OCI-LY7 (cell line): ENCODE measurements around the gene SART3. TPM values are rescaled to one million over a fixed set of nuclear protein-coding genes. Genes with fewer than 3 reads are reported as not detected.
"Not testable (repeated sequence)": the region's sequence is repeated elsewhere in the genome, so short reads cannot be mapped to it uniquely, and the experiment has no call there.

Experiments
- BruUV-seq: library from RNA; stranded (reverse); fragments of 400-500 nt; replicated peaks from 2 replicates; lab custom pipeline; 2021; lab: Mats Ljungman, UMichigan
- CTCF ChIA-PET: fragments of 300-600 bp; sonication (Branson Sonifier 250); formaldehyde crosslinking; loops from one replicate; lab custom pipeline; 2022; ENCODE audit warnings: antibody characterized with exemption; ENCODE audit not compliant: unreplicated experiment; lab: Charles Lee
- POLR2A ChIA-PET: fragments of 300-600 bp; sonication (Branson Sonifier 250); formaldehyde crosslinking; loops from one replicate; lab custom pipeline; 2022; ENCODE audit warnings: antibody characterized with exemption; lab: Charles Lee
- DNase-seq: peaks from one replicate; pipeline ENCODE4 v3.0.0-alpha.2; 2015; ENCODE audit warnings: low spot score
- H2AFZ ChIP-seq: fragments of 200-600 bp; sonication (generic), shearing (Covaris generic); 2 replicates; pipeline ENCODE4 v1.6.1; 2014; ENCODE audit warnings: mild to moderate bottlenecking, antibody characterized with exemption, low read length, moderate library complexity
- H3K27ac ChIP-seq: fragments of 200-600 bp; sonication (generic); 2 replicates; pipeline ENCODE4 v1.5.1; 2014; ENCODE audit warnings: mixed run types, low read depth, mild to moderate bottlenecking, moderate library complexity, low read length, inconsistent platforms; ENCODE audit not compliant: poor library complexity, severe bottlenecking
- H3K36me3 ChIP-seq: fragments of 200-600 bp; sonication (generic); 2 replicates; pipeline ENCODE4 v1.6.1; 2014; ENCODE audit warnings: mild to moderate bottlenecking, antibody characterized with exemption, low read length, moderate library complexity, mixed read lengths; ENCODE audit not compliant: insufficient read depth
- H3K4me1 ChIP-seq: fragments of 200-600 bp; sonication (generic); 2 replicates; pipeline ENCODE4 v1.5.1; 2014; ENCODE audit warnings: mild to moderate bottlenecking, low read length; ENCODE audit not compliant: insufficient read depth, poor library complexity, severe bottlenecking
- H3K4me2 ChIP-seq: fragments of 200-600 bp; sonication (generic); 2 replicates; pipeline ENCODE4 v1.6.1; 2014; ENCODE audit warnings: mild to moderate bottlenecking, low read length
- H3K4me3 ChIP-seq: fragments of 200-600 bp; sonication (generic); 2 replicates; pipeline ENCODE4 v1.5.1; 2014; ENCODE audit warnings: mild to moderate bottlenecking, low read depth, low read length; ENCODE audit not compliant: poor library complexity, severe bottlenecking
- H3K79me2 ChIP-seq: fragments of 200-600 bp; sonication (generic); 2 replicates; pipeline ENCODE4 v1.6.1; 2016; ENCODE audit warnings: low read depth, mild to moderate bottlenecking, low read length, moderate library complexity, mixed read lengths; ENCODE audit not compliant: insufficient read depth
- H3K9me2 ChIP-seq: fragments of 200-600 bp; sonication (generic); 2 replicates; pipeline ENCODE4 v1.6.1; 2016; ENCODE audit warnings: mild to moderate bottlenecking, low read length, mixed read lengths; ENCODE audit not compliant: insufficient read depth
- H3K9me3 ChIP-seq: fragments of 200-600 bp; sonication (generic); 2 replicates; pipeline ENCODE4 v1.6.1; 2014; ENCODE audit warnings: mild to moderate bottlenecking, mixed run types, low read length, mixed read lengths
- H4K20me1 ChIP-seq: fragments of 200-600 bp; sonication (generic); 2 replicates; pipeline ENCODE4 v1.6.1; 2014; ENCODE audit warnings: mild to moderate bottlenecking, antibody characterized with exemption, low read length, moderate library complexity, mixed read lengths; ENCODE audit not compliant: insufficient read depth
- EZH2phosphoT487 ChIP-seq: fragments of 200-600 bp; sonication (generic); IDR thresholded peaks from 2 replicates; pipeline ENCODE4 v1.6.1; 2018; ENCODE audit warnings: low read depth, borderline replicate concordance, mild to moderate bottlenecking, mixed run types, antibody characterized with exemption, low read length, moderate library complexity, mixed read lengths
- intact Hi-C: fragments of 100-400 bp; cut with micrococcal nuclease; formaldehyde crosslinking; loops from one replicate; pipeline ENCODE4 v1.10.0; 2022; ENCODE audit not compliant: unreplicated experiment
- total RNA-seq, 2 experiments: library from RNA; depleted of rRNA in 1 of 2; stranded (reverse); fragments of >200 nt in 1 of 2; shearing (Covaris generic) in 1 of 2; gene quantifications; 2 replicates each; pipeline ENCODE4 v1.2.3, GENCODE V29; 2014 to 2022
- TF ChIP-seq, protein P1 (sequence below): fragments of 200-600 bp; sonication (generic); conservative IDR thresholded peaks from 2 replicates; pipeline ENCODE4 v1.5.1; 2014; ENCODE audit warnings: mild to moderate bottlenecking, antibody characterized with exemption, low read length, moderate library complexity, mixed read lengths

The SART3 gene
- total RNA-seq, 2 experiments from 2014 or later: 143 to 211 TPM

DNA sequence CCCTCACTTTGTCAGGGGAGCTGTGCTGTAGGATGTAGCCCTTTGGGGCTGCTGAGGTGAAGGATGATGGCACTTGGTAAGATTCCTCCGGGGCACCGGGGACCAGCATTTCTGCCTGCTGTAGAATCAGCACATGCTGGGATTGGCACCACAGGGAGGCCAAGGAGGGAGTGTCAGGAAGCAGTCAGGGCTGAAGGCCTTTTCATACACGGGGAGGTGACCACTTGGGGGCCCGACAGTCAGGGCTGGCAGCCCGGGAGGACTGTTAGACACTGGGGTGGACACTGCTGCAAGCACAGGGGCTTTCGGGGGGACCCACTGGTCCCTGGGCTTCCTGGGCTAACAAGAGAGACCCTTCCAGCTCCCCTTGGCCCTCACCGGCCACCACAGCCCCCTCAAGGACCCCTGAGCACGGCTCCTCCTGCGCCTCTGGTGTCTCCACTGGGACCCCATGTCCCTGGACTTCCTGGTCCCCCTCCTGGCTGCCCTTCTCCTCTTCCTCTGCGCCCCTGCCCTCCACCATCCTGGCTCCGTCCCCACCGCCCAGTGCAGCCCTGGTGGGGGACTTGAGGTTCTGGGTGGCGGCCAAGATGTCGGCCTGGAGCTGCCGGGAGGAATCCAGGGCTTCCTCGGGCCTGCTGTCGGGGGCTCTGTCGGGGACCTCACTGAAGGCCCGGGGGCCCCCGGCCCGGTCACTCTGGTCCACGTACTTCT, 30.5 kb upstream of the SART3 start:
- no peak for DNase-seq
- Histone ChIP-seq H3K36me3 (no peaks in the 10 kb centered on the region), H4K20me1 (no peaks in the 10 kb centered on the region), H3K4me1 (no peaks in the 10 kb centered on the region), H3K4me3 (no peak overlapping the region), H2AFZ (no peak overlapping the region), H3K9me3 (no peaks in the 10 kb centered on the region), H3K27ac (no peak overlapping the region), H3K79me2 (no peaks in the 10 kb centered on the region), H3K4me2 (no peak overlapping the region), H3K9me2 (no peaks in the 10 kb centered on the region)
- TF ChIP-seq, protein P1, sequence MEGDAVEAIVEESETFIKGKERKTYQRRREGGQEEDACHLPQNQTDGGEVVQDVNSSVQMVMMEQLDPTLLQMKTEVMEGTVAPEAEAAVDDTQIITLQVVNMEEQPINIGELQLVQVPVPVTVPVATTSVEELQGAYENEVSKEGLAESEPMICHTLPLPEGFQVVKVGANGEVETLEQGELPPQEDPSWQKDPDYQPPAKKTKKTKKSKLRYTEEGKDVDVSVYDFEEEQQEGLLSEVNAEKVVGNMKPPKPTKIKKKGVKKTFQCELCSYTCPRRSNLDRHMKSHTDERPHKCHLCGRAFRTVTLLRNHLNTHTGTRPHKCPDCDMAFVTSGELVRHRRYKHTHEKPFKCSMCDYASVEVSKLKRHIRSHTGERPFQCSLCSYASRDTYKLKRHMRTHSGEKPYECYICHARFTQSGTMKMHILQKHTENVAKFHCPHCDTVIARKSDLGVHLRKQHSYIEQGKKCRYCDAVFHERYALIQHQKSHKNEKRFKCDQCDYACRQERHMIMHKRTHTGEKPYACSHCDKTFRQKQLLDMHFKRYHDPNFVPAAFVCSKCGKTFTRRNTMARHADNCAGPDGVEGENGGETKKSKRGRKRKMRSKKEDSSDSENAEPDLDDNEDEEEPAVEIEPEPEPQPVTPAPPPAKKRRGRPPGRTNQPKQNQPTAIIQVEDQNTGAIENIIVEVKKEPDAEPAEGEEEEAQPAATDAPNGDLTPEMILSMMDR: no peak
- TF ChIP-seq EZH2phosphoT487: no peak
- ChIA-PET POLR2A (no interaction called here), CTCF (no interaction called here)
- intact Hi-C loops: no loop called here
- BruUV-seq: no TSS peak

DNA sequence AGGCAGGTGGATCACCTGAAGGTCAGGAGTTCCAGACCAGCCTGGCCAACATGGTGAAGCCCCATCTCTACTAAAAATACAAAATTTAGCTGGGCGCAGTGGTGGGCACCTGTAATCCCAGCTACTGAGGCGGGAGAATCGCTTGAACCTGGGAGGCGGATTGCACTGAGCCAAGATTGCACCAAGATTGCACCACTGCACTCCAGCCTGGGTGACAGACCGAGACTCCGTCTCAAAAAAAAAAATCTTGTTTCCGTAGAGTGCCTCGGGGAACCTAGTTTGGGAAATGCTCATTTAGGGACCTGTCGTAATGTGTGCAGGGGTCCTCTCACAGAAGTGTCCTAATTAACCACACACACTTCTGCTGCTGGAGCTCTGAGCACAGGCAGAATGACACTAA, 29.5 kb upstream of the SART3 start:
- BruUV-seq, intact Hi-C loops, CTCF ChIA-PET: not testable (repeated sequence)

DNA sequence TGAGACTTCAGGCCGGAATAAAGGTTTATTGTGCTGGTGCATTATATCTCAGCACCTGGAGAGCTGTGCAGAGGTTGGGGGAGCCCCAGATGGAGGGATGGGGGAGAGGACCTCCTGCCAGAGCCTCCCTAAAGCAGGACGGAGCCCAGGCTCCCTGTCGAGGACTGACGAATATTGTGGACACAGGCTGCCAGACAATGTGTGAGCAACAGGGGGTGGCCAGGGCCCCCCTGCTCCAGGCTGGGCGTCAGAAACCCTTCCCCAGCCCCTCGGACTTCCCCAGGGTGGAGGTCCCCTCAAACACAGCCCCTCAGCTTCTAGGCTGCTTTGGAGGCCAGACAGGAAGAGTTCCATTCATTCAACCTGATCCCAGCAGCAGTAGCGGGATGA, 28.9 kb upstream of the SART3 start:
- H3K4me1 ChIP-seq: no peaks in the 10 kb centered on the region
- no peaks in the 10 kb centered on the region for H3K79me2 ChIP-seq
- DNase-seq: no peak
- TF ChIP-seq, protein P1: no peak
- TF ChIP-seq EZH2phosphoT487: no peak
- H3K4me3 ChIP-seq: no peak overlapping the region
- ChIA-PET CTCF (no interaction called here), POLR2A (interaction anchor here (0.6 kb wide), 2 partner anchors 25 to 366 kb away, joined by 3 to 8 read pairs; no protein-coding TSS in a partner anchor)
- no peak overlapping the region for H3K4me2 ChIP-seq
- H3K9me2 ChIP-seq: no peaks in the 10 kb centered on the region
- intact Hi-C loops: no loop called here
- no peaks in the 10 kb centered on the region for H4K20me1 ChIP-seq
- no peaks in the 10 kb centered on the region for H3K36me3 ChIP-seq
- no peaks in the 10 kb centered on the region for H3K9me3 ChIP-seq
- no TSS peak for BruUV-seq
- H2AFZ ChIP-seq: no peak overlapping the region
- no peak overlapping the region for H3K27ac ChIP-seq

More for the DNA sequence above, 29.5 kb upstream of the SART3 start:
- H4K20me1 ChIP-seq, H3K4me2 ChIP-seq, H3K79me2 ChIP-seq, H3K4me3 ChIP-seq, H3K36me3 ChIP-seq, DNase-seq, H3K9me3 ChIP-seq, H3K4me1 ChIP-seq, H3K9me2 ChIP-seq, H3K27ac ChIP-seq, H2AFZ ChIP-seq: not testable (repeated sequence)
- POLR2A ChIA-PET: interaction anchor here (0.6 kb wide), 1 partner anchor 26 kb away, joined by 3 read pairs; no protein-coding TSS in a partner anchor
